Activated CD8-positive, alpha-beta memory T cell treated with anti-CD3 and anti-CD28 coated beads for 36 hours (primary cell): Measurements from ENCODE around the gene FOXR2. TPM values are rescaled to one million over a fixed set of nuclear protein-coding genes. Genes with fewer than 3 reads are reported as not detected.

Source experiments
- CTCF ChIA-PET: fragments of 350-600 bp; sonication (Branson Sonifier 250); formaldehyde crosslinking; loops from one replicate; lab custom pipeline; 2021; ENCODE audit warnings: antibody characterized with exemption; lab: Charles Lee
- POLR2A ChIA-PET: fragments of 350-600 bp; sonication (Branson Sonifier 250); formaldehyde crosslinking; loops from one replicate; lab custom pipeline; 2021; ENCODE audit warnings: antibody characterized with exemption; lab: Charles Lee
- total RNA-seq, 2 experiments: library from RNA; stranded (reverse); gene quantifications; one replicate each; pipeline ENCODE4 v1.2.3, GENCODE V29; 2021

FOXR2 gene
- total RNA-seq, result not detected

- ChIA-PET CTCF (no interaction called here), POLR2A (no interaction called here)
These were observed at the start of gene FOXR2 for GRCh38 chrX:55623100-55623499. TSS of gene FOXR2 (plus strand) at chrX:55623400. CDS start at chrX:55623712, 312 bp downstream.

- CTCF ChIA-PET, result no interaction called here
- POLR2A ChIA-PET, result no interaction called here
These were observed 44.1 kb upstream of the FOXR2 start for GRCh38 chrX:55579115-55579514.

- POLR2A ChIA-PET, result no interaction called here
- CTCF ChIA-PET, result no interaction called here
These were observed 40.8 kb upstream of the FOXR2 start for GRCh38 chrX:55582447-55582846.

- ChIA-PET CTCF (no interaction called here), POLR2A (no interaction called here)
These were observed 29.9 kb upstream of the FOXR2 start for GRCh38 chrX:55593296-55593695.

- ChIA-PET CTCF (no interaction called here), POLR2A (no interaction called here)
These were observed 29.4 kb upstream of the FOXR2 start for GRCh38 chrX:55593756-55594257.

GRCh38 chrX:55598333-55598732 lies 24.9 kb upstream of the FOXR2 start:
- ChIA-PET POLR2A (no interaction called here), CTCF (no interaction called here)

- CTCF ChIA-PET, result no interaction called here
- POLR2A ChIA-PET, result no interaction called here
These were observed 3.7 kb upstream of the FOXR2 start for GRCh38 chrX:55619547-55619946.

GRCh38 chrX:55624403-55624802 lies 1.2 kb downstream of the FOXR2 start:
- ChIA-PET POLR2A (no interaction called here), CTCF (no interaction called here)

GRCh38 chrX:55636109-55636508 lies 12.9 kb downstream of the FOXR2 start:
- POLR2A ChIA-PET, result no interaction called here
- CTCF ChIA-PET, result no interaction called here

- POLR2A ChIA-PET, result interaction anchor here (0.6 kb wide), 1 partner anchor 24 kb away, joined by 8 read pairs; no protein-coding TSS in a partner anchor
These were observed 15.7 kb downstream of the FOXR2 start for GRCh38 chrX:55638933-55639332.

GRCh38 chrX:55640854-55641253 lies 17.7 kb downstream of the FOXR2 start:
- ChIA-PET CTCF (no interaction called here), POLR2A (no interaction called here)

More at GRCh38 chrX:55638933-55639332, 15.7 kb downstream of the FOXR2 start:
- CTCF ChIA-PET, result no interaction called here

GRCh38 chrX:55648434-55648833 lies 25.2 kb downstream of the FOXR2 start:
- POLR2A ChIA-PET, result no interaction called here
- CTCF ChIA-PET, result no interaction called here

- CTCF ChIA-PET, result no interaction called here
These were observed 36.7 kb downstream of the FOXR2 start for GRCh38 chrX:55659931-55660330.

GRCh38 chrX:55663584-55663983 lies 40.4 kb downstream of the FOXR2 start:
- CTCF ChIA-PET, result no interaction called here
- POLR2A ChIA-PET, result no interaction called here

More at GRCh38 chrX:55659931-55660330, 36.7 kb downstream of the FOXR2 start:
- POLR2A ChIA-PET, result no interaction called here

- CTCF ChIA-PET, result no interaction called here
- POLR2A ChIA-PET, result no interaction called here
These were observed 44.9 kb downstream of the FOXR2 start for GRCh38 chrX:55668084-55668483.

Other genes with a start within 250 kb of the FOXR2 start
- gene MAGEH1, start 171.3 kb upstream of the FOXR2 start, total RNA-seq, result 10 to 100 TPM; 16.6 TPM
- gene USP51, start 133.6 kb upstream of the FOXR2 start, total RNA-seq, result 1 to 10 TPM; 1.1 to 1.6 TPM
- 1 to 10 TPM; 5.0 to 5.3 TPM for gene RRAGB, start 94.3 kb downstream of the FOXR2 start, total RNA-seq